HG03457 (cell line): Measurements from ENCODE around the gene CIBAR2.

Source experiments
- ATAC-seq: cut with Tn5 transposase; IDR thresholded peaks from one replicate; pipeline ENCODE4 v1.9.1; 2021; ENCODE audit warnings: moderate number of reproducible peaks; ENCODE audit not compliant: unreplicated experiment

Gene CIBAR2

GRCh38 chr16:85083051-85083639, 29.1 kb downstream of the CIBAR2 start:
- no peak for ATAC-seq

GRCh38 chr16:85082173-85083050, 29.9 kb downstream of the CIBAR2 start:
- ATAC-seq = no peak

GRCh38 chr16:85081765-85082164, 30.5 kb downstream of the CIBAR2 start:
- no peak for ATAC-seq

- no peak for ATAC-seq
Observed at GRCh38 chr16:85081038-85081437, 31.2 kb downstream of the CIBAR2 start.

- no peak for ATAC-seq
Observed at GRCh38 chr16:85079785-85080570, 32.3 kb downstream of the CIBAR2 start.

- ATAC-seq = no peak
Observed at GRCh38 chr16:85078952-85079351, 33.3 kb downstream of the CIBAR2 start.

GRCh38 chr16:85078226-85078625, 34.0 kb downstream of the CIBAR2 start:
- ATAC-seq = no peak

- no peak for ATAC-seq
Observed at GRCh38 chr16:85077576-85078125, 34.6 kb downstream of the CIBAR2 start.

- no peak for ATAC-seq
Observed at GRCh38 chr16:85077039-85077438, 35.2 kb downstream of the CIBAR2 start.

- ATAC-seq = no peak
Observed at GRCh38 chr16:85075236-85075924, 36.9 kb downstream of the CIBAR2 start.

- ATAC-seq = no peak
Observed at GRCh38 chr16:85074225-85074914, 37.9 kb downstream of the CIBAR2 start.

GRCh38 chr16:85072947-85073346, 39.3 kb downstream of the CIBAR2 start:
- ATAC-seq = no peak

- ATAC-seq = no peak
Observed at GRCh38 chr16:85072076-85072860, 40.0 kb downstream of the CIBAR2 start.

GRCh38 chr16:85069171-85069570, 43.1 kb downstream of the CIBAR2 start:
- ATAC-seq = no peak

- ATAC-seq = no peak
Observed at GRCh38 chr16:85068746-85069145, 43.5 kb downstream of the CIBAR2 start.

GRCh38 chr16:85067426-85067825, 44.8 kb downstream of the CIBAR2 start:
- ATAC-seq = no peak

GRCh38 chr16:85067024-85067423, 45.2 kb downstream of the CIBAR2 start:
- ATAC-seq = no peak

- ATAC-seq = no peak
Observed at GRCh38 chr16:85066346-85066885, 45.9 kb downstream of the CIBAR2 start.

- no peak for ATAC-seq
Observed at GRCh38 chr16:85065099-85065498, 47.2 kb downstream of the CIBAR2 start.
